ENCODE measurements around the gene TP53RK.

TP53RK gene

DNA sequence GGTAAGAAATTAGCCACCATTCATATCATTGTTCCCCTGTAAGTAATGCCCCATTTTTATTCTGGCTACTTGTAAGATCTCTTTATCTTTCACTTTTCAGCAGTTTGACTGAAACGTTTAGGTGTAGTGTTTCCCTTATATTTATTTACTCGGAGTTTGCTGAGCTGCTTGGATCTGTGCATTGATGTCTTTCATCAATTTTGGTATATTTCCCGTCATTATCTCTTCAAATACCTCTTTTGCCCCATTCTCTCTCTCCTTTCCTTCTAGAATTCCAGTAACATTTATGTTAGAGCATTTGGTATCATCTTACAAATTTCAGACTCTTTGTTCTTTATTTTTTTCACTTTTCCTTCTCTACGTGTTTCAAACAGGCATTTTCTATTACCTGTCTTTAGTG is 28.8 kb downstream of the TP53RK start:
- H3K27ac ChIP-seq (replicated peaks), result no peak overlapping the region
- no peak overlapping the region for H3K4me3 ChIP-seq (replicated peaks; ENCODE audit: insufficient read depth, low read length)
- no peak for DNase-seq (ENCODE audit: low read depth in 1 of 2, low spot score in 1 of 2)
- no peaks in the 10 kb centered on the region for H3K27me3 ChIP-seq (ENCODE audit: insufficient read depth, poor library complexity, severe bottlenecking)
- TF ChIP-seq, protein P1, sequence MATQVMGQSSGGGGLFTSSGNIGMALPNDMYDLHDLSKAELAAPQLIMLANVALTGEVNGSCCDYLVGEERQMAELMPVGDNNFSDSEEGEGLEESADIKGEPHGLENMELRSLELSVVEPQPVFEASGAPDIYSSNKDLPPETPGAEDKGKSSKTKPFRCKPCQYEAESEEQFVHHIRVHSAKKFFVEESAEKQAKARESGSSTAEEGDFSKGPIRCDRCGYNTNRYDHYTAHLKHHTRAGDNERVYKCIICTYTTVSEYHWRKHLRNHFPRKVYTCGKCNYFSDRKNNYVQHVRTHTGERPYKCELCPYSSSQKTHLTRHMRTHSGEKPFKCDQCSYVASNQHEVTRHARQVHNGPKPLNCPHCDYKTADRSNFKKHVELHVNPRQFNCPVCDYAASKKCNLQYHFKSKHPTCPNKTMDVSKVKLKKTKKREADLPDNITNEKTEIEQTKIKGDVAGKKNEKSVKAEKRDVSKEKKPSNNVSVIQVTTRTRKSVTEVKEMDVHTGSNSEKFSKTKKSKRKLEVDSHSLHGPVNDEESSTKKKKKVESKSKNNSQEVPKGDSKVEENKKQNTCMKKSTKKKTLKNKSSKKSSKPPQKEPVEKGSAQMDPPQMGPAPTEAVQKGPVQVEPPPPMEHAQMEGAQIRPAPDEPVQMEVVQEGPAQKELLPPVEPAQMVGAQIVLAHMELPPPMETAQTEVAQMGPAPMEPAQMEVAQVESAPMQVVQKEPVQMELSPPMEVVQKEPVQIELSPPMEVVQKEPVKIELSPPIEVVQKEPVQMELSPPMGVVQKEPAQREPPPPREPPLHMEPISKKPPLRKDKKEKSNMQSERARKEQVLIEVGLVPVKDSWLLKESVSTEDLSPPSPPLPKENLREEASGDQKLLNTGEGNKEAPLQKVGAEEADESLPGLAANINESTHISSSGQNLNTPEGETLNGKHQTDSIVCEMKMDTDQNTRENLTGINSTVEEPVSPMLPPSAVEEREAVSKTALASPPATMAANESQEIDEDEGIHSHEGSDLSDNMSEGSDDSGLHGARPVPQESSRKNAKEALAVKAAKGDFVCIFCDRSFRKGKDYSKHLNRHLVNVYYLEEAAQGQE (IDR thresholded peaks at IDR 0.05; ENCODE audit: insufficient replicate concordance, low read depth), result no peak
- no peak for TF ChIP-seq GABPA (IDR thresholded peaks at IDR 0.05; ENCODE audit: low read depth)
- TF ChIP-seq POLR2AphosphoS5 (IDR thresholded peaks at IDR 0.05; ENCODE audit: low read depth), result no peak

DNA sequence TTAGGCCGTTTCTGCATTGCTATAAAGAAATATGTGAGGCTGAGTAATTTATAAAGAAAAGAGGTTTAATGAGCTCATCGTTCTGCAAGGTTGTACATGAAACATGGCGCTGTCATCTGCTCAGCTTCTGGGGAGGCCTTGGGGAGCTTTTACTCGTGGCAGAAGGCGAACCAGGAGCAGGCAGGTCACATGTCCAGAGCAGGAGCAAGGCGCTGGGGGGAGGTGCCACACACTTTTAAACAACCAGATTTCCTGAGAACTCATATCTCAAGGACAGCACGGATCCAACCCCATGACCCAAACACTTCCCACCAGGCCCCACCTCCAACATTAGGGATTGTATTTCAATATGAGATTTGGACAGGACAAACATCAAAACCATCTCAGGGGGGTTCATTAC is 31.6 kb downstream of the TP53RK start:
- no peak overlapping the region for H3K27ac ChIP-seq (replicated peaks)
- no peak for DNase-seq (ENCODE audit: low read depth in 1 of 2, low spot score in 1 of 2)
- TF ChIP-seq GABPA (IDR thresholded peaks at IDR 0.05; ENCODE audit: low read depth), result no peak
- TF ChIP-seq, protein P1 (IDR thresholded peaks at IDR 0.05; ENCODE audit: insufficient replicate concordance, low read depth), result no peak
- TF ChIP-seq, protein P2, sequence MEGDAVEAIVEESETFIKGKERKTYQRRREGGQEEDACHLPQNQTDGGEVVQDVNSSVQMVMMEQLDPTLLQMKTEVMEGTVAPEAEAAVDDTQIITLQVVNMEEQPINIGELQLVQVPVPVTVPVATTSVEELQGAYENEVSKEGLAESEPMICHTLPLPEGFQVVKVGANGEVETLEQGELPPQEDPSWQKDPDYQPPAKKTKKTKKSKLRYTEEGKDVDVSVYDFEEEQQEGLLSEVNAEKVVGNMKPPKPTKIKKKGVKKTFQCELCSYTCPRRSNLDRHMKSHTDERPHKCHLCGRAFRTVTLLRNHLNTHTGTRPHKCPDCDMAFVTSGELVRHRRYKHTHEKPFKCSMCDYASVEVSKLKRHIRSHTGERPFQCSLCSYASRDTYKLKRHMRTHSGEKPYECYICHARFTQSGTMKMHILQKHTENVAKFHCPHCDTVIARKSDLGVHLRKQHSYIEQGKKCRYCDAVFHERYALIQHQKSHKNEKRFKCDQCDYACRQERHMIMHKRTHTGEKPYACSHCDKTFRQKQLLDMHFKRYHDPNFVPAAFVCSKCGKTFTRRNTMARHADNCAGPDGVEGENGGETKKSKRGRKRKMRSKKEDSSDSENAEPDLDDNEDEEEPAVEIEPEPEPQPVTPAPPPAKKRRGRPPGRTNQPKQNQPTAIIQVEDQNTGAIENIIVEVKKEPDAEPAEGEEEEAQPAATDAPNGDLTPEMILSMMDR (IDR thresholded peaks at IDR 0.05; ENCODE audit: insufficient read depth, low read length), result no peak
- TF ChIP-seq SPI1 (IDR thresholded peaks at IDR 0.05; ENCODE audit: borderline replicate concordance, low read depth), result no peak
- TF ChIP-seq POLR2AphosphoS5 (IDR thresholded peaks at IDR 0.05; ENCODE audit: low read depth), result no peak
- H3K4me3 ChIP-seq (replicated peaks; ENCODE audit: insufficient read depth, low read length), result no peak overlapping the region
- H3K27me3 ChIP-seq (ENCODE audit: insufficient read depth, poor library complexity, severe bottlenecking), result peaks cover 2% of the 10 kb centered on the region

DNA sequence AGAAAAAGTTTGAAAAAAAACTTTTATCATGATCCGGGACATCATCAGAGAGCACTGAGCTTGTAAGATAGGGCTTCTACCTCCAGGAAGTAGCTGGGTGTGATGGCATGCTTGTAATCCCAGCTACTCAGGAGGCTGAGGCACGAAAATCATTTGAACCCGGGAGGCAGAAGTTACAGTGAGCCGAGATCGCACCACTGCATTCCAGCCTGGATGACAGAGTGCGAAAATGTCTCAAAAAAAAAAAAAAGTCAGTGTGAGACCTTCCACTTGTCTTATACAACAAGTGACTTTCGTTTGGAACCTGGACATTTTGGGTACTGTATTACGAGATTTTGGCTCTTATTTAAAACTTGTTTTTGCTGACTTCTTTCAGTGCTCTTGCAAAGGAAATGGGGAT is 32.1 kb downstream of the TP53RK start:
- H3K27me3 ChIP-seq (ENCODE audit: insufficient read depth, poor library complexity, severe bottlenecking), result peaks cover 3% of the 10 kb centered on the region
- TF ChIP-seq POLR2AphosphoS5 (IDR thresholded peaks at IDR 0.05; ENCODE audit: low read depth) (no peak), GABPA (IDR thresholded peaks at IDR 0.05; ENCODE audit: low read depth) (no peak), SPI1 (IDR thresholded peaks at IDR 0.05; ENCODE audit: borderline replicate concordance, low read depth) (no peak)
- TF ChIP-seq, protein P2 (IDR thresholded peaks at IDR 0.05; ENCODE audit: insufficient read depth, low read length), result no peak
- TF ChIP-seq, protein P1 (IDR thresholded peaks at IDR 0.05; ENCODE audit: insufficient replicate concordance, low read depth), result no peak
- H3K4me3 ChIP-seq (replicated peaks; ENCODE audit: insufficient read depth, low read length), result no peak overlapping the region
- no peak for DNase-seq (ENCODE audit: low read depth in 1 of 2, low spot score in 1 of 2)
- H3K27ac ChIP-seq (replicated peaks), result no peak overlapping the region
